ENCODE results near the gene TRPV3.
"Not testable (repeated sequence)": the region's sequence is repeated elsewhere in the genome, so short reads cannot be mapped to it uniquely, and the experiment has no call there.

TRPV3 gene

GRCh38 chr17:3475812-3476610 lies 81.6 kb downstream of the TRPV3 start, which contains the start of gene ASPA:
Gene ASPA (plus strand): TSS chr17:3475997. CDS start chr17:3476160, 163 bp downstream.
- no peak for DNase-seq (ENCODE audit: low read depth in 1 of 2, low spot score in 1 of 2)

GRCh38 chr17:3475251-3475685 lies 82.3 kb downstream of the TRPV3 start:
- DNase-seq (ENCODE audit: low read depth in 1 of 2, low spot score in 1 of 2), result no peak

- DNase-seq (ENCODE audit: low read depth in 1 of 2, low spot score in 1 of 2), result no peak
These were observed 83.4 kb downstream of the TRPV3 start for GRCh38 chr17:3474212-3474611.

GRCh38 chr17:3472137-3472536 lies 85.5 kb downstream of the TRPV3 start:
- DNase-seq (ENCODE audit: low read depth in 1 of 2, low spot score in 1 of 2), result no peak

- no peak for DNase-seq (ENCODE audit: low read depth in 1 of 2, low spot score in 1 of 2)
These were observed 86.0 kb downstream of the TRPV3 start, which contains the start of gene SPATA22 for GRCh38 chr17:3471599-3471998. Gene SPATA22 (minus strand): TSS chr17:3471819. CDS start chr17:3469325, 2,494 bp downstream.

- DNase-seq (ENCODE audit: low read depth in 1 of 2, low spot score in 1 of 2), result no peak
These were observed 88.1 kb downstream of the TRPV3 start for GRCh38 chr17:3469529-3469928.

GRCh38 chr17:3466355-3466754 lies 91.3 kb downstream of the TRPV3 start:
- not testable (repeated sequence) for DNase-seq (ENCODE audit: low read depth in 1 of 2, low spot score in 1 of 2)
